NCI-H2227 treated with DMSO at 0.1 percent for 48 hours (cell line): Measurements from ENCODE around the gene KDM4F.

Experiments used
- DNase-seq: peaks from one replicate; lab custom pipeline; 2025; lab: John Stamatoyannopoulos, UW

KDM4F gene

GRCh38 chr11:95091663-95092180 is 42.5 kb downstream of the KDM4F start:
- DNase-seq = no peak

DNA sequence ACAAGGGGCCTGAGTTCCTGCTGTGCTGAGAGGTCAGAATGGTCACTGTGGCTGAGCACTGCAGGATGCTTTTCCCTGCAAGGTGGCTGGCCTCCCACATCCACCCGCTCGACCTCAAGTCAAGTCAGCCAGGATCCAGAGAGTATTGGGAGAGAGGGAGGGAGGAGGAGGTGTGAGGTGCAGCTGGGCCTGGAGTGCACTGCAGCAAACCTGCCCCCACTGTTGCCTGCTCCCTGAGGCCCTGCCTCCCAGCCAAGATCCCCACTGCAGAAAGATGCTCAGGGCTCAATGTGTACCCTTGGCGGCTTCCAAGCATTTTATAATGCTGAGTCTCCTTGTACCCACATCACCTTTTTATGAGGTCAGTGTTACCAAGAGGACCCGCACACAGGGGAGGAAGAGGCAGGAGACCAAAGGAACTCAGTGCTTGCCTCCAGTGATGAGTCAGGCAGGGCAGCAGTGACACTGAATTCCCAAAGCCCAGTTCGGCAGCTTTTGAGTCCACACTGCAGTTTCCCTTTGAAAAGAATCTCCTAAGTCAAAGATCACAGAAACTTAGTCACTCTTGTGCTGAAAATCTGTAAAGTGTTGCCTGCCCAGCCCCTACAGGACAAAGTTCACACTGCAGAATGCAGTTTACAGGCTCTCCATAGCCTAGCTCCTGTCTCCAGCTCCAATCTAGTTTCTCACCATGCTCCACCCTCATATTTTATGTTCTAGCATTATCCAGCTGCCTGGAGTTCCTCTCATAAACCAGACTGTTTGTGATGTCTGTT is 43.5 kb downstream of the KDM4F start:
- DNase-seq = no peak

GRCh38 chr11:95093548-95093947 is 44.3 kb downstream of the KDM4F start:
- DNase-seq = no peak

DNA sequence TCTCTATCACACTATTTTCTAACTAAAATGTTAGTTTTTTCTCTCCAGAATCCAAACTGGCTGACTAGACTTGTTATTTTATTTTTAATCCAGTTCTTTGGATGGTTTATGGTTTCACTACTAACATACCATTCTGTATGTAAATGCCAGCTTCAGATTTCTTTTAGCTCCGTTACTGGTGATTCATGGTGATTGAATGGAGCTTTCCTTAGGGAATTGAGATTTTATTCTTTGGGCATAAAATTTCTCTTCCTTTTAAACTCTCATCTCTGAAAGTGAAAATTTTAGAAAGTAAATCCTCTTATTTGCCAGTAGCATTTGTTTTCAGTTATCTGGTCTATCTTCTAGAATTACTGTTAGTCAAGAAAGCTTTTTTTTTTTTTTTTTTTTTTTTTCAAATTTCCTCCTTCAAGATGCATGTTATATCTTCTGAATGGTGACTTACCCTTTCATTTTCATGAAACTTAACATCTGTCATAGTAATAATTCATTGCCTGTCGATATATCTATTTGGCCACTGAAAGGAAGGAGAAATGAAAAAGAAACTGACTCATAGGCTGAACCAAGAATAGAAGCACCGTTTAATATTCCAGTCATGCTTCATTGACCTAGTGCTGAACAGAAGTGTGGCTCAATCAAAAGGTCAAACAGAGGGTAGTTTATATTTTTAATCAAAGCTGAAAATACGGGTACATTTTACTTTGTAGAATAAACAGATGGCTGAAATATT is 46.8 kb downstream of the KDM4F start:
- no peak for DNase-seq

- DNase-seq = no peak
These were observed 48.0 kb downstream of the KDM4F start for GRCh38 chr11:95097209-95097608.

- no peak for DNase-seq
These were observed 49.6 kb downstream of the KDM4F start for GRCh38 chr11:95098826-95099225.

DNA sequence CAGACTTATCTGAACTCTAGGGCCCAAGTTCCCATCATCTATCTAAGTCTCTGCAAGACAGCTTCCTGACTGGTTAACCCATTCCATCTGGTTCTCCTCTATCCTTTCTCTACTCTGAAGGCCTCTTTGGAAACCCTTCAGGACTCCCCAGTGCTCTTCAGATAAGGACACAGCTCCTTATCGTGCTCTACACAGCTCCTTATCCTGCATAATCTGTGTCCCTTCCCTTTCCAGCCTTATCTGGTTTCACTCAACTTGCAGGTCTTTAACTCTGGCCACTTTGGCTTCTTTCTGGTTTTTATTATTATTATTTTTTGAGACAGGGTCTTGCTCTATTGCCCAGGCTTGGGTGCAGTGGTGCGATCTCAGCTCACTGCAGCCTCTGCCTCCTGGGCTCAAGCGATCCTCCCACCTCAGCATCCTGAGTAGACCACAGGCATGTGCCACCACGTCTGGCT is 51.0 kb downstream of the KDM4F start:
- DNase-seq = no peak
